ENCODE measurements around the gene FOXP4.

GRCh38 chr6:41624621-41625380 is 78.6 kb downstream of the FOXP4 start:
- TF ChIP-seq, protein P1, sequence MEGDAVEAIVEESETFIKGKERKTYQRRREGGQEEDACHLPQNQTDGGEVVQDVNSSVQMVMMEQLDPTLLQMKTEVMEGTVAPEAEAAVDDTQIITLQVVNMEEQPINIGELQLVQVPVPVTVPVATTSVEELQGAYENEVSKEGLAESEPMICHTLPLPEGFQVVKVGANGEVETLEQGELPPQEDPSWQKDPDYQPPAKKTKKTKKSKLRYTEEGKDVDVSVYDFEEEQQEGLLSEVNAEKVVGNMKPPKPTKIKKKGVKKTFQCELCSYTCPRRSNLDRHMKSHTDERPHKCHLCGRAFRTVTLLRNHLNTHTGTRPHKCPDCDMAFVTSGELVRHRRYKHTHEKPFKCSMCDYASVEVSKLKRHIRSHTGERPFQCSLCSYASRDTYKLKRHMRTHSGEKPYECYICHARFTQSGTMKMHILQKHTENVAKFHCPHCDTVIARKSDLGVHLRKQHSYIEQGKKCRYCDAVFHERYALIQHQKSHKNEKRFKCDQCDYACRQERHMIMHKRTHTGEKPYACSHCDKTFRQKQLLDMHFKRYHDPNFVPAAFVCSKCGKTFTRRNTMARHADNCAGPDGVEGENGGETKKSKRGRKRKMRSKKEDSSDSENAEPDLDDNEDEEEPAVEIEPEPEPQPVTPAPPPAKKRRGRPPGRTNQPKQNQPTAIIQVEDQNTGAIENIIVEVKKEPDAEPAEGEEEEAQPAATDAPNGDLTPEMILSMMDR (IDR thresholded peaks at IDR 0.05 in 8 of 11, conservative IDR thresholded peaks at IDR 0.05 in 3 of 11): no peak
- TF ChIP-seq POLR2A (IDR thresholded peaks at IDR 0.05): no peak

All from spleen (tissue), 7 donors.